ENCODE data around the gene CCNL2.

Gene CCNL2

DNA sequence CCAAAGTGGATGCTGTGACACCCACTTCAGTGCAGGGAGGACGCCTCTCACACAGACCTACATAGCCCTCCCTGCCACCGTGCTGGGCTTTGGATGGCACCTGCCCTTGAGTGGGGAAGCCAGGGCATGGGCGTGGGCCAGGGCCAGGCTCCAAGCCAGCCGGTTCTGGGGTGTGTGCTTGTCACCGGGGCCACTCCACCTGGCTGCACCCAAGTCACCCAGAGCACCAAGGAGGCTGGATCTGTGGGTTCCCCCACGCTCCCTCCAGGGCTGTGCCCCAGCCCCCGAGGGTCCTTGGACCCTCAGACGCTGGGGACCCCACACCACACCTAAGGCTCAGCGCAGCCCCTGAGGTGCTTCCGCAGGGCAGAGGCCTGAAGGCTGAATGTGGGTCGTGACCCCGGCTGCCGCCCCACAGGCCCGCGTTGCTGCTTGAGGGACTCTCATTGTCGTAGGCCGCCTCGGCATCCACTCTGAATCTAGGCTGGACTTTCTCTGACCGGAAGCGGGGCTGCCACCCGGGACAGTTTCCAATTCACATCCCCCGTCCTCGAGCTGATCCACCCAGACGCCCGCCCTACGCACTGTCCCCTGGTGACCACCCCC lies 42.2 kb downstream of the CCNL2 start:
- DNase-seq (ENCODE audit: low read depth, low spot score), result no peak

DNA sequence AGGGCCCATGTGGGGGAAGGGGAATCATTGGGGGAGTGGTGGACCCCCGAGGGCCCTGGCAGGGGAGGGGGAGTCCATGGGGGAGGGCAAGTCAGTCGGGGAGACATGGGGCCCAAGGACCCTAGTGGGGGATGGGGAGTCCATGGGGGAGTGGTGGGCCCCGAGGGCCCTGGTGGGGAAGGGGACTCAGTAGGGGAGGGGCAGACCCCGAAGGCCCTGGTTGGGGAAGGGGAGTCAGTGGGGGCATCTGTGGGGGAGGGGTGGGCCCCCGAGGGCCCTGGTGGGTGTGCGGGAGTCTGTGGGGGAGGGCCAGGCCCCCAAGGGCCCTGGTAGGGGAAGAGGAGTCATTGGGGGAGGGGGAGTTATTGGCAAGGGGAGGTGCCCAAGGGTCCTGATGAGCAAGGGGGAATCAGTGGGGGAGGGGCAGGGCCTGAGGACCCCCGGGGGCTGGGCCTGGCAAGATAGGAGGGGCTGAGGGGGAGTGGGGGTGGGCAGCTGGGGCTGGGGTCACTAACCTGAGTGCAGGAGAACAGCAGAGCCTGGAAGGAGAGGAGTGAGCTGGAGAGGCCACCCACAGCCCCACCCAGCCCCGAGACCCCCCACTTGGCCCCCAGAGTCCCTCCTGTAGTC lies 42.9 kb downstream of the CCNL2 start:
- no peak for DNase-seq (ENCODE audit: low read depth, low spot score)

GRCh38 chr1:1355416-1355815 lies 43.7 kb downstream of the CCNL2 start:
- no peak for DNase-seq (ENCODE audit: low read depth, low spot score)

GRCh38 chr1:1354271-1355247 lies 44.6 kb downstream of the CCNL2 start:
- no peak for DNase-seq (ENCODE audit: low read depth, low spot score)

DNA sequence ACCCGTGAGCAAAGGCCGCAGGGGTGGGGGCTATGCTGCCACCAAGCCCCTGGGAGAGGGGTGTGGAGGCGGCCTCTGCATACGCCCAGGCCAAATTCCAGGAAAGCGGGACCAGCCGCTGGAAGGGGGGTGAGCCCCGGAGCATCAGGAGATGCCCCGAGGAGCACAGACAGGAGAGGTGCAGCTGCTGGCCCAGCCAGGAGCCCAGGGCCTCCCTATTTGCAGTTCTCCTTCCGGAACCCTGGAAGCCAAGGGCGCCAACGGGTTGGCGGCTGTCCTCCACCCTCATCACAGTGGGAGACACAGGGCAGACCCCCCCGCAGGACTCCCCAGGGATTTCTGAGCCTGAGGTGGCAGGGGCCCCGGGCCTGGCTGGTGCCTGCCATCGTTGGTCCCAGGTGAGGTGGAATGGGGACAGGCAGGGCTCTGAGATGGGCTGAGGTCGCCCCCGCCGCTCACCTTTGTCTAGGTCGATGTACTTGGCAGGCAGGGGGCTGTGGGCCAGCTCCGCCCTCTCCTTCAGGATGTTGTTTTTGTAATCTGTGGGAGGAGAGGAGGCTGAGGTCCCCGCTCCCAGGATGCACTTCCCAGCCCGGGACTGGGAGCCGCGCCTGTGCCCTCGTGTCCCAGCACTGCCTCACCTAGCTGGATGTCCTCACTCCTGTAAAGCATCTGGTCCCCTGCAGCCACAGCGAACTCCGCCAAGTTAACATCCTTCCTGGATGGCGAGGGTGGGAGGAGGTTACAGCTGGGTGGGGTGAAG lies 45.6 kb downstream of the CCNL2 start:
- DNase-seq (ENCODE audit: low read depth, low spot score), result no peak

- DNase-seq (ENCODE audit: low read depth, low spot score), result no peak
These were observed 46.2 kb downstream of the CCNL2 start for GRCh38 chr1:1352786-1353388.

DNA sequence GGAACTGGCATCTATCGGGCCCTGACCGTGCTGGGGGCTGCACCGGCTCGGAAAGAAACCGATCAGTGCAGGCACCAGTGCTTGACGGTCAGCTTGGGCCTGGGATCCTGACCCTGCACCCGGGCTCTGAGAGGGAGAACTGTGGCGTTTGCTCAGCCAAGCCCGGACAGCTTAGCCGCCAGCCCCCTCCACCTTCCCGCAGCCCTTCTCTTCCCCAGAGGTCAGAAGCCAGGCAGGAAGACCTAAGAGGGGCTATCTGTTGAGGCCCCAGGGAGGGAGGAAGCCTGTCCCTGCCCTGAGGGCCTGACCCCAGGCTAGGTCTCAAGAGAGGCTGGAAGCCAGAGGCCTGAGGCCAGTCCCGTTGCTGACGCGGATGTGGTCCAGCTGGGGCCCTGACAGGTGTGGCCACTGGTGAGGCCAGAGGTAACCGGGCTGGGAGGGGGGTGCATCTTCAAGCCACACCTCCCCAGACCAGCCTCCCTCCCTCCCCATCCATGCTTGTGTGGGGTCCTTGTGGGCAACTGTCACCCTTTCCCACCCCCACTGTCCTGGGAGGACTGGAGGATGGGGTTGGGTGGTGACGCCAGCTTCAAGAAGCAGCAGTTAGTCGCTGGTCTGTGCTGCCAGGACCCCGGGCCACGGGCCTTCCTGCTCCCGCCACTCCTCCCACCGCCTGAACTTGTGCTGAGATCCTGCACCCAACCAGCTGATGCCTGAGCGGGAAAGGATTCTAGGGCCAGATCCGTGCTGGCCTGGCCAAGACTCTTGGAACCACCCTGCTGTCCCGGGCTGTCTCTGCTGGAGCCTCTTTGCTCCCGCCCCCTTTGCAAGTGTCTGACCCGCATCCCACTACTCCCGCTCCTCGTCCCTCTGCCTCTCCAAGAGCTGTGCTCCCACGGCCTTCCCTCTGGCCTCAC lies 47.4 kb downstream of the CCNL2 start:
- no peak for DNase-seq (ENCODE audit: low read depth, low spot score)

- DNase-seq (ENCODE audit: low read depth, low spot score), result no peak
These were observed 49.7 kb downstream of the CCNL2 start, which contains the start of gene DVL1 for GRCh38 chr1:1349256-1350012. Gene DVL1 (minus strand): TSS chr1:1349418. CDS start chr1:1349065, 353 bp downstream.

- DNase-seq (ENCODE audit: low read depth, low spot score), result no peak
These were observed 50.5 kb downstream of the CCNL2 start for GRCh38 chr1:1348420-1349255.

DNA sequence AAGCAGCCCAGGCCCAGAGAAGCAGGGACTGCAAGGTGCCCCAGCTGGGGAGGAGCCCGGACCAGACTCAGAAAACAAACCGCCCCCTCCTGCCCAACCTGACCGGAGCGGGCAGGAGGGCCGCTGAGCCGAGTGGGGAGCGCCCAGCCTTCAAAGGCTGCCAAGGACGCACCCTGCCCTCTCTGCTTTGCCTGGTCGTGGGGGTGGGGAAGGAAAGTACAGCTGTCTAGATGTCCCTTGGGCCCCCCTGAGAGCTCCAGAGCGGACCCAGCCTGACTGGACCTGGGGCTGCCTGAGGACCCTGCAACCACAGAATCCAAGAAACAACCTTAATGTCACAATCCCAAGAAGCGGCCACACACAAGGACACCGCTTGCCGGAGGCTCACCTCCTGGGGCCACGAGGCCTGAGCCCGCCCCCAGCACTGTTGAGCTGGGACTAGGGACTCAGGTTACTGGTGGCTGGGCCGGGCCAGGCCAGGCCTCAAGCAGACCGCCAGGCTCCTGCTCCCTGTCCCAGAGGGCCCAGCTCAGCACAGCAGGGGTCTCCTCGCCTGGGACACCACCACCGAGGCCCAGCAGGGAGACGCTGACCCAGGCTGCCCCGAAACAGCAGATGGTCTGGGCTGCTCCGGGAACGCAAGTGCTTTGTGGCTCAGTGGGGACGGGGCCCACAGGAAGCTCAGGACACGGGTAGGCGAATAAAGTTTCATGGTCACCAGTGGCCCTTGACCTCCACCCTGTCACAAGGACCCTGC lies 51.3 kb downstream of the CCNL2 start:
- no peak for DNase-seq (ENCODE audit: low read depth, low spot score)

GRCh38 chr1:1347026-1347595 lies 52.0 kb downstream of the CCNL2 start:
- DNase-seq (ENCODE audit: low read depth, low spot score), result no peak

GRCh38 chr1:1346501-1346890 lies 52.6 kb downstream of the CCNL2 start:
- no peak for DNase-seq (ENCODE audit: low read depth, low spot score)

DNA sequence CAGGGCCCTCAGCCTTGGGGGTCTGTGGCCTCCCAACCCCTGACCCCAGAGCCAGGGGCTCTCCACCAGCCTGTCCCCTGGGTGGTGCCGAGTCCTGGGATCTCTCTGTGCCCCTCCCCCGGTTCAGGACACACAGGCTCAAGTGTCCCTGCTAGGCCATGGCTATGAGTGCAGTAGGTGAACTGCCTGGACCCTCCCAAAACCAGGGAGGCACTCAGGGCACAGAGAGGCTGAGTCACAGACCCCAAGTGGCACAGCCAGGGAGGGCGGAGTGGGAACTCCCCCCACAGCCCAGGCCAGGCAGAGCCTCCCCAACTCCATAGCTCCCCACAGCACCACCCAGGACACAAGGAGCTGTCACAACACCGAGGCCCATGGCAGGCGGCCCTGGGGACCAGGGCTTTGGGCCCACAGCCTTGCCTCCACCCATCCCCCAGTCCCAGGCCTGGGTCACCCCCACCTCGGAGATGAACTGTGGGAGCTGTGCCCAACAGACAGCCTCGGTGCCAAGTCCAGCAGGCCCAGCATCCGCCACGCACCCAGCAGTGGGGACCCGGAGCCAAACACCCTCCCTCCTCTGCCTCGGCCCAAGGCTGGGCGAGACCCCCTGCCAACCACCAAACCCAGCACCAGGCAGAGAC lies 53.2 kb downstream of the CCNL2 start:
- no peak for DNase-seq (ENCODE audit: low read depth, low spot score)

DNA sequence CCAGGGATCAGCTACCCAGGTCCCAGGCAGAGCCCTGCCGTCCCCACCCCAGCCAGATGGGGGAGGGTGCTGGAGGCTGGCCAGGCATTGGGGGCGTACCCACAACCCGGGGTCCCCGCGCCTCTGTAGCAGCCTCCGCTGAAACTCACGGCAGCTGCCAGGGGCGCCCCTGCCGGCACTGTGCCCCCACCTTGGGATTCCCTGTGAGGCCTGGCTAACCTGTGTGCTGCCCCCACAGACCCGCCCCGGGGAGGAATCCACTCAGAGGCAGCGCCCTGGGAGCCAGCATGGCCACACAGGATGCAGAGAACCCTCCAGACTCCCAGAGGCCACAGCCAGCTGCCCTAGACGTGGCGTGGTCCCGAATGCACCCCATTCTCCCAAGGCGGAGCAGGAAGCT lies 53.8 kb downstream of the CCNL2 start:
- DNase-seq (ENCODE audit: low read depth, low spot score), result no peak

- no peak for DNase-seq (ENCODE audit: low read depth, low spot score)
These were observed 54.3 kb downstream of the CCNL2 start for GRCh38 chr1:1344655-1345361.

GRCh38 chr1:1343811-1344421 lies 55.2 kb downstream of the CCNL2 start:
- DNase-seq (ENCODE audit: low read depth, low spot score), result no peak
